ENCODE results near the gene CHD9. TPM values are rescaled to one million over a fixed set of nuclear protein-coding genes. Genes with fewer than 3 reads are reported as not detected.

The CHD9 gene
- total and polyA plus RNA-seq, 9 of the 15 experiments (the other 6 are each of a cell fraction or from before 2014, with no cell fraction given): 29.0 to 69.3 (median 40.6) TPM

DNA sequence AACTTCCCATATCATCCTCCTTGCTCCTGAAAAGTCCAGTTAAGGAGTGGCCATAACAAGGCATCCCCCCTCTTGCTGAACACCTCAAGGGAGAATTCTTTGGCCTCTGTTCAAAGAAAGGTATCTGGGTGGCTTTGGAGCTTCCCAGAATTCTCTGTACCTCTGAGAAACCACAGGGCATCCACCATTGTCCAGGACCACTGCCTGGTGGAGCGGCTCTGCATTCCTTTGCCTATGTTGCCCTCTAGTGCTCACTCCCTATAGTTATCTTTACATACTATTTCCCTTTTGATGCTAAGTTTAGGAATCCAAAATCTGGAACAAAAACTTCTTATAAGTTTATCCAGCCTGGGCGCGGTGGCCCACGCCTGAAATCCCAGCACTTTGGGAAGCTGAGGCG lies 32.4 kb upstream of the CHD9 start:
- ATAC-seq: peak; percentile 94
- 2% methylated on average over 5 of the region's 5 CpGs for WGBS (ENCODE audit: insufficient coverage, low coverage, missing lambda C conversion rate)
- intact Hi-C loops (cut with micrococcal nuclease): loop anchor here (1.0 to 10.0 kb wide), 4 partner anchors 46 to 1258 kb away; no protein-coding TSS in a partner anchor
- peak; percentile 60 for TF ChIP-seq SMC3 (conservative IDR thresholded peaks at IDR 0.05; ENCODE audit: insufficient read depth, low read depth, low read length)
- peak; percentile 67 to 82 for TF ChIP-seq RAD21 (CRISPR knock-in tag; conservative IDR thresholded peaks at IDR 0.05 in 1 of 2, IDR thresholded peaks at IDR 0.05 in 1 of 2)
- TF ChIP-seq, protein P1, sequence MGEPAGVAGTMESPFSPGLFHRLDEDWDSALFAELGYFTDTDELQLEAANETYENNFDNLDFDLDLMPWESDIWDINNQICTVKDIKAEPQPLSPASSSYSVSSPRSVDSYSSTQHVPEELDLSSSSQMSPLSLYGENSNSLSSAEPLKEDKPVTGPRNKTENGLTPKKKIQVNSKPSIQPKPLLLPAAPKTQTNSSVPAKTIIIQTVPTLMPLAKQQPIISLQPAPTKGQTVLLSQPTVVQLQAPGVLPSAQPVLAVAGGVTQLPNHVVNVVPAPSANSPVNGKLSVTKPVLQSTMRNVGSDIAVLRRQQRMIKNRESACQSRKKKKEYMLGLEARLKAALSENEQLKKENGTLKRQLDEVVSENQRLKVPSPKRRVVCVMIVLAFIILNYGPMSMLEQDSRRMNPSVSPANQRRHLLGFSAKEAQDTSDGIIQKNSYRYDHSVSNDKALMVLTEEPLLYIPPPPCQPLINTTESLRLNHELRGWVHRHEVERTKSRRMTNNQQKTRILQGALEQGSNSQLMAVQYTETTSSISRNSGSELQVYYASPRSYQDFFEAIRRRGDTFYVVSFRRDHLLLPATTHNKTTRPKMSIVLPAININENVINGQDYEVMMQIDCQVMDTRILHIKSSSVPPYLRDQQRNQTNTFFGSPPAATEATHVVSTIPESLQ (CRISPR knock-in tag; IDR thresholded peaks at IDR 0.05): no peak
- TF ChIP-seq, protein P2, sequence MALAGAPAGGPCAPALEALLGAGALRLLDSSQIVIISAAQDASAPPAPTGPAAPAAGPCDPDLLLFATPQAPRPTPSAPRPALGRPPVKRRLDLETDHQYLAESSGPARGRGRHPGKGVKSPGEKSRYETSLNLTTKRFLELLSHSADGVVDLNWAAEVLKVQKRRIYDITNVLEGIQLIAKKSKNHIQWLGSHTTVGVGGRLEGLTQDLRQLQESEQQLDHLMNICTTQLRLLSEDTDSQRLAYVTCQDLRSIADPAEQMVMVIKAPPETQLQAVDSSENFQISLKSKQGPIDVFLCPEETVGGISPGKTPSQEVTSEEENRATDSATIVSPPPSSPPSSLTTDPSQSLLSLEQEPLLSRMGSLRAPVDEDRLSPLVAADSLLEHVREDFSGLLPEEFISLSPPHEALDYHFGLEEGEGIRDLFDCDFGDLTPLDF (CRISPR knock-in tag; IDR thresholded peaks at IDR 0.05): no peak
- TF ChIP-seq, protein P3, sequence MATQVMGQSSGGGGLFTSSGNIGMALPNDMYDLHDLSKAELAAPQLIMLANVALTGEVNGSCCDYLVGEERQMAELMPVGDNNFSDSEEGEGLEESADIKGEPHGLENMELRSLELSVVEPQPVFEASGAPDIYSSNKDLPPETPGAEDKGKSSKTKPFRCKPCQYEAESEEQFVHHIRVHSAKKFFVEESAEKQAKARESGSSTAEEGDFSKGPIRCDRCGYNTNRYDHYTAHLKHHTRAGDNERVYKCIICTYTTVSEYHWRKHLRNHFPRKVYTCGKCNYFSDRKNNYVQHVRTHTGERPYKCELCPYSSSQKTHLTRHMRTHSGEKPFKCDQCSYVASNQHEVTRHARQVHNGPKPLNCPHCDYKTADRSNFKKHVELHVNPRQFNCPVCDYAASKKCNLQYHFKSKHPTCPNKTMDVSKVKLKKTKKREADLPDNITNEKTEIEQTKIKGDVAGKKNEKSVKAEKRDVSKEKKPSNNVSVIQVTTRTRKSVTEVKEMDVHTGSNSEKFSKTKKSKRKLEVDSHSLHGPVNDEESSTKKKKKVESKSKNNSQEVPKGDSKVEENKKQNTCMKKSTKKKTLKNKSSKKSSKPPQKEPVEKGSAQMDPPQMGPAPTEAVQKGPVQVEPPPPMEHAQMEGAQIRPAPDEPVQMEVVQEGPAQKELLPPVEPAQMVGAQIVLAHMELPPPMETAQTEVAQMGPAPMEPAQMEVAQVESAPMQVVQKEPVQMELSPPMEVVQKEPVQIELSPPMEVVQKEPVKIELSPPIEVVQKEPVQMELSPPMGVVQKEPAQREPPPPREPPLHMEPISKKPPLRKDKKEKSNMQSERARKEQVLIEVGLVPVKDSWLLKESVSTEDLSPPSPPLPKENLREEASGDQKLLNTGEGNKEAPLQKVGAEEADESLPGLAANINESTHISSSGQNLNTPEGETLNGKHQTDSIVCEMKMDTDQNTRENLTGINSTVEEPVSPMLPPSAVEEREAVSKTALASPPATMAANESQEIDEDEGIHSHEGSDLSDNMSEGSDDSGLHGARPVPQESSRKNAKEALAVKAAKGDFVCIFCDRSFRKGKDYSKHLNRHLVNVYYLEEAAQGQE (IDR thresholded peaks at IDR 0.05; ENCODE audit: borderline replicate concordance): peak; percentile 38; the same call in 1 of the 2 replicates
- TF ChIP-seq, protein P3 (CRISPR knock-in tag; IDR thresholded peaks at IDR 0.05; ENCODE audit: low read depth): no peak
- TF ChIP-seq, protein P4, sequence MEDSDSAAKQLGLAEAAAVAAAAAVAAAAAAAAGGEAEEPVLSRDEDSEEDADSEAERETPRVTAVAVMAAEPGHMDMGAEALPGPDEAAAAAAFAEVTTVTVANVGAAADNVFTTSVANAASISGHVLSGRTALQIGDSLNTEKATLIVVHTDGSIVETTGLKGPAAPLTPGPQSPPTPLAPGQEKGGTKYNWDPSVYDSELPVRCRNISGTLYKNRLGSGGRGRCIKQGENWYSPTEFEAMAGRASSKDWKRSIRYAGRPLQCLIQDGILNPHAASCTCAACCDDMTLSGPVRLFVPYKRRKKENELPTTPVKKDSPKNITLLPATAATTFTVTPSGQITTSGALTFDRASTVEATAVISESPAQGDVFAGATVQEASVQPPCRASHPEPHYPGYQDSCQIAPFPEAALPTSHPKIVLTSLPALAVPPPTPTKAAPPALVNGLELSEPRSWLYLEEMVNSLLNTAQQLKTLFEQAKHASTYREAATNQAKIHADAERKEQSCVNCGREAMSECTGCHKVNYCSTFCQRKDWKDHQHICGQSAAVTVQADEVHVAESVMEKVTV (CRISPR knock-in tag; IDR thresholded peaks at IDR 0.05): peak; percentile 48; the same call in 1 of the 2 replicates

More for the DNA sequence above, 32.4 kb upstream of the CHD9 start:
- Histone ChIP-seq H3K9me3 (replicated peaks; ENCODE audit: control insufficient read depth, insufficient read depth, low read depth, low read length) (no peaks in the 10 kb centered on the region), H3K27ac (ENCODE audit: extremely low read depth, low read depth, low read length) (no peak overlapping the region), H3K36me3 (ENCODE audit: control insufficient read depth, insufficient read depth, low read length) (no peaks in the 10 kb centered on the region), H3K4me2 (ENCODE audit: insufficient read depth, low read length) (no peak overlapping the region), H3K9ac (ENCODE audit: insufficient read depth in 1 of 2, low read depth in 2 of 2, low read length in 2 of 2) (no peak overlapping the region), H3K79me2 (ENCODE audit: control insufficient read depth, insufficient read depth, low read length) (no peaks in the 10 kb centered on the region), H2AFZ (ENCODE audit: low read depth, low read length) (no peak overlapping the region), H3K4me1 (replicated peaks in 1 of 2; ENCODE audit: control insufficient read depth in 2 of 2, insufficient read depth in 2 of 2, low read length in 2 of 2) (no peaks in the 10 kb centered on the region; a peak in 3 of 5 replicates), H3K27me3 (ENCODE audit: control insufficient read depth in 2 of 2, insufficient read depth in 2 of 2, low read length in 2 of 2) (0 out of 5 replicates have a peak, but pooled peaks cover 0 to 2% of the 10 kb centered on the region in 2 experiments), H3K4me3 (no peak overlapping the region), H3K9me1 (ENCODE audit: control insufficient read depth, insufficient read depth, low read length) (peaks cover 2% of the 10 kb centered on the region), H4K20me1 (replicated peaks; ENCODE audit: control insufficient read depth, insufficient read depth, low read length) (no peaks in the 10 kb centered on the region)
- POLR2A ChIA-PET: no interaction called here
- no TSS peak for BruUV-seq (replicated peaks)
- FAIRE-seq (peak; percentile 75), DNase-seq (ENCODE audit: extremely low read depth in 1 of 4, low spot score in 3 of 4) (peak; percentile 61 to 68 (median 64))
- CTCF ChIA-PET (ENCODE audit: low intra/inter-chr PET ratio): interaction anchor here (2.1 kb wide), 1 partner anchor 831 kb away, joined by 9 read pairs; no protein-coding TSS in a partner anchor
- in situ Hi-C loops (cut with MboI): no loop called here
